ENCODE measurements around the gene CFAP70.

Gene CFAP70

DNA sequence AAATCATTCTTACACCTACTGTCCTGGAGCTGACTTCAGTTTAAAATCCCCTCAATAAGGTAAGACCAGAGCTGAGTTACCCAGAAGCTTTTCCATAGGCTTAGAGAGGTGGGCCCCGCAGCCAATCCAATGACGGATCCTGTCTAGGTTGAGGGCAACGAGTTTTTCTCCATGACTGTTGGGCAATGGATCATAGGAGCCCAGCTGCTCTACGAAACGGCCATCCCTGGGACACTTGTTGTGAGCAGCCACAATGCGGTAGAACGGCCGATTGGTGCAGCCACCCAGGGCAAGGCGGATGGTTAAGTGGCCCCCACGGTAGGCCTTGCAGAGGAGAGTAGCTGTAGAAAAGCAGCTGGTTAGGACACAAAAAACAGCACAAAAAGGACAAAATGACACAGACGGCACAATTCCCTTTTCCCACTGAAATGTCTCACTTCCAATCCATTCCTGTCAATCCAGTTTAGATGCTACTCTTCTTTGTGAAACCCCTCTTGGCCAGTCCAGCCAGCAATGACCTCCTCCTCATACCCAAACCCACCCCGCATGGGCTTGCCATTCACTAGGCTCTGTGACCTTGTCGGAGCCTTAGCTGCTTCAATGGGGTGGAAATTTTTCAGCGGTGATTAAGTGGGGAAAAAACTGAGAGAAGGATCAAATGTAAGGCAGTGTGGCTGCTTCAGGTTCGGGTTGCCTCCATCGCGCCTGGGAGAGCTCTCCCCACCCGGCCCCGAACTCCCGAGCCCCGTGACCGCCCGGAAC is 106.8 kb downstream of the CFAP70 start:
- DNase-seq: no peak

DNA sequence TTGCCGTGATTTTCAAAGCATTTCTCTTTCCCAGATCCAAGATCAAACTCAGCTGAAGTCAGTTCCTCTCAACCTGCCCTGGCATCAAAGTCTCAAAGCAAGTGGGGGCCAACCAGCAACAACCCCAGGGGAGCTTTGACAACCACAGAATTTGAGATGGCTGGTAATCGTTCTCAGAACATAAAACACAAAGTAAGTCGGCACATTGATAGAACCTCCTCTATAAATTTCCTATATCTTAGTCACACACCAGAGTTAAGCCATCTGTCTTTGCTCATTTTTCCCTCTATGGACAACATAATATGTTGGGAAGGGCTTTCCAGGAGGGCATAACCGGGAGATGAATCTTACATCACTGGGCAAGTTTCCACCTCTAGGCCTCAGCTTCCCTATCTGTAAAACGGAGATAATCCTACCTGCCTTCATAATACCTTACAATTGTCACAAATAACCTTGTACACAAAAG is 110.4 kb downstream of the CFAP70 start:
- no peak for DNase-seq

DNA sequence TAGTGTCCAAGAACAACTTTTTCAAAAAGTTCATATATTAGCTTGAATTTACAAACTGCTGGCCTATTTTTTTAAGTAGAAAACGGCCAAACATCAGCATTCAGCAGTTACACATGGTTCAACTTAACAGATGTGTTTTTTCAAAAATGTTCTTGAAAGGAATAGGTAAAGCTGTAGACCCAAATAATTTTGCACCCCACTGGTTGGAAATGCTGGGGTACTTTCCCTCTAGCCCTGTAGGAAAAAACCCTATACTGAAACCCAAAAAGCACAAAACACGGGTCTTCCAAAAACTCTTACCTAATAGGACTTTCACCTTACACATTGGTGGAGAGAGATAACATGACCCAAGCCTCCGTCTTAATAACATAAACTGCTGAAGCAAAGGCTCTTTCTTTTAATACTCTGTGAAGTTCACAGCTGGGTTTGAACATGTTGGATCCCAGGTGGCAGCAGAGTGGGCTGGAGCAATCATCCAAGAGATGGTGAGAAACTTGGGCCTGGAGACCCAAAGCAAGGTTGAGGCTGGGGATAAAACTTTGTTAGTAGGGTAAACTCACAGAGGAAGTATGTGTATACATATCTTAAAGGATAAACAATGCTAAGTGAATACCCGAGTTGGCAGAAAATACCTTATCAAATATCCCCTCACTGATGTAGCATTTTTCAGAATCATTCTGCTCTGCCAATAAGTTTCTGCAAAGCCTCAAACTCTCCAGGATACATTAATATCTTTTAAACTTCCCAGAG is 111.0 kb downstream of the CFAP70 start:
- DNase-seq: no peak

DNA sequence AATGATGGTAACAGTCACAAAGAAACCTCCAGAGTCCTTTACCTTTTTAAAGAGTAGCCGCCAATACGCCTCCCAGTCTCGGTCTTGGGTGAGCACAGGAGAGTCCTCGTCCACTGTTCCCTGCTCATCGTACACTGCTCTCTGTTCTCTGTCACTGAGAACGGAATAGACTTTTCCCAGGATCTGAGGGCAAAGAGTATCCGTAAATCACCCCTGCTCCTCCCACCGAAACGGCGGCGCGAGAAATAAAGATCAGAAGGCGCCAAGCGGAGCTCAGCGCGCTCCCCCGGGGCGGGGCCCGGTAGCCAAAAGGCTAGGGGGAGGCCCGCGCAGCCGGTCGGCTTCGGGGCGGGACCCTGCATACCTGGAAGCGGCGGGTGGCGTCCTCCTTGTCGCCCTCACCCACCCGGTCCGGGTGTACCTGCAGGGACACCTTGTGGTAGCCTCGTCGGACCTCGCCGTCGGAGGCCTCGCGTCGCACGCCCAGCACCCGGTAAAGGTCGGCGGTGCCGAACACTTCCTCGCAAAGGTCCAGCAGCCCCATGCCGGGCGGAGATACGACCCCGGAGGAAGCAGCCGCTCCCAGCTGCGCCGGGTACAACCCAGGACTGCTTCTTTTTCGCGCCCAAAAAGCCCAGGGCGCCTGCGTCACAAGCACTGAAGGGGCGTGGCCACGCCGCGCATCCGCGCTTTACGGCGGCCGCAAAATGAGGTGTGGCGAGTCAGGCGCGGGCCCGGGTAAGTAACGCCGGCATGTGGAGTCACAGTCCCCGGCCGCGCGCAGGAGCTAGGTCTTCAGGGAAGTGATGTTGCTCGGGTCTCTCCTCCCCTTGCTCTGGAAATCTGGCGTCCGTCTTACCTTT is 111.8 kb downstream of the CFAP70 start, which contains the start of gene DNAJC9:
Gene DNAJC9 (minus strand): TSS at position 610 of the 863 bp plus-strand sequence. CDS start 66 bp downstream, at position 544.
- DNase-seq: peak; percentile 84

DNA sequence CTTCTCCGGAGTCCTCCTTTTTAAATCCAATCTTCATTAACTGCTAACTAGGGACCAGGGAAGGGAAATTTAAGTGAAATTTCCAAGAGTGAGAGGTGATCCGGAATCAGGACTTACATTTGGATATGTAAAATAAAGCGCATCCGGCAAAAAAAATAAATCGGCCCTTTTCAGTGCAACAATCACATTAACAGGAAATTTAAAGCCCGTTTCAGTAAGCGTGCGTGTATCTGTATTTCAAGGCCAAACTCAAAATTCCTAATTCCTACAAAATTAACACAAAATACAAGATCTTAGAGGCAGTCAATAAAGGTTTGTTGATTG is 112.4 kb downstream of the CFAP70 start:
- no peak for DNase-seq

DNA sequence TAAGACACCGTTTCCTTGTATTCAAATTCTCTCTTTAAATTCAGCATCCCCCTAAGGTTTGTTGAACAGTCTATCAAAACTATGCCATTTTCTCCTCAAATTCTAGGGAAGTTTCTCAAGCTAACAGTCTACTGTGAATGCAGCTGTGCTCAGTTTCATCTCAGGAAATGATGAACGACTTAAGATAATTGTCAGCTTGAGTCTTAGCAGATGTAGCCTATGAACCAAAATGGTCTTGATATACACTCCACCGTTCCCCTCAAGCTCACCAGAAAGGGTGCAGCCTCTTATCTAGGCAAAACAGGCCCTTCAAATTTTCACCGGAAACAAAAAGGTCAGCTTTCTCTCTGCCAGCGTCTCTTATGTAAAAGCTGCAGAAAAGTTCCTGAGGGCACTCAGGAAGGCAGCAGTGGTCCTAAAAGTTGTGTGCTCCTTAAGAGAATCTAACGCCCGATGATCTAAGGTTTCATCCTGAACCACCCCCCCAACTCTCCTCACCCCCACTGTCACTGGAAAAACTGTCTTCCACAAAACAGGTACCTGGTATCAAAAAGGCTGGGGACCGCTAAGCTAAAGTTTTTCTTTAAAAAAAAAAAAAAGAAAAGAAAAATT is 113.7 kb downstream of the CFAP70 start:
- no peak for DNase-seq

DNA sequence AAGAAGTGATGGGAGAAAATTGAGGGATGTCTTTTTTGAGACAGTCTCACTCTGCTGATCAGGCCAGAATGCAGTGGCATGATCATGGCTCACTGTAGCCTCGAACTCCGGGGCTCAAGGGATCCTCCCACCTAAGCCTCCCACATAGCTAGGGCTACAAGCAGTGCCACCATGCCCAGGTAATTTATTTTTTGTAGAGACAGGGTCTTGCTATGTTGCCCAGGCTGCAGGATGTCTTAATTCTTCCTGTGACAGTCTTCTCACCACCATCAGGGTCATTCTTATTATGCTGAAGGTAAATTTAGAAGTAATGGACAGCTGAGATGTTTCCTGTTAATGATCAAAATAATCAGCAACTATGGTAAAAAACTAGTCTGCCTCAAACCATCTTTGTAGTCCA is 118.8 kb downstream of the CFAP70 start:
- DNase-seq: no peak

- no peak for DNase-seq
Observed at GRCh38 chr10:73238990-73239566, 119.6 kb downstream of the CFAP70 start.

DNA sequence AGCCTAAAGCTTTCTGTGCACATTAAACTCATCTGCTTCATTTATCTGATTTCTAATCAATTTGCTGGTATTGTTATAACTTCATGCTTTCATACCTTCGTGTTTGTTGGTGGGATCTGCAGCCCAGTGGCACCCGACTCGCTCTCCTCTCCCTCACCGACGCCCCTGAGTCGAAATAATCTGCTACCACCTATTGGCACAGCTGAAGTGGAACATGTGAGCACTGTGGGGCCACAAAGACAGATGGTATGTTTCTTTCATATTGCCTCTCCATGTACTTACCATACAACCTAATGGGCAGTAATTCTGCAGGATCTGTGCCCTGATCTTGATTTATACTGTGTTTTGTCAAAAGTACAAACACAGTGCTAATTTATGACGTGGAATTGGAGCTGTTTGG is 124.0 kb downstream of the CFAP70 start:
- no peak for DNase-seq

- no peak for DNase-seq
Observed at GRCh38 chr10:73233883-73234282, 124.8 kb downstream of the CFAP70 start.

DNA sequence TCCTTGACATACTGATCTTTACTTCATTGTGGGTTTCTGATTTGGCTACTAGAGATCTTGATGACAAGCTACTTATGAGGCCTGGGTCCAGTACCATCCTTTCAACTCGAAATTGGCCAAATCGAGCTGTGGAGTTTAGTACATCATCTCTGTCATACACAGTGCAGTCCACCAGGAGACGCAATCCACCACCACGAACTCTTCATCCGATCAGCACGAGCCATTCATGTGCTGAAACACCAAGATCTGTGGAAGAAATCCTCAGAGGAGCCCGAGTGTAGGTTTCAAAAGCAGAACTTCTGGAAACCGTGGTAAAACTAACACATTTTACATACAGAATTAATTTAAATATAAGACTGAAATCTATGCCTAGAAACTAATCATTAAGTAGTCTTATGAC is 125.8 kb downstream of the CFAP70 start:
- no peak for DNase-seq

DNA sequence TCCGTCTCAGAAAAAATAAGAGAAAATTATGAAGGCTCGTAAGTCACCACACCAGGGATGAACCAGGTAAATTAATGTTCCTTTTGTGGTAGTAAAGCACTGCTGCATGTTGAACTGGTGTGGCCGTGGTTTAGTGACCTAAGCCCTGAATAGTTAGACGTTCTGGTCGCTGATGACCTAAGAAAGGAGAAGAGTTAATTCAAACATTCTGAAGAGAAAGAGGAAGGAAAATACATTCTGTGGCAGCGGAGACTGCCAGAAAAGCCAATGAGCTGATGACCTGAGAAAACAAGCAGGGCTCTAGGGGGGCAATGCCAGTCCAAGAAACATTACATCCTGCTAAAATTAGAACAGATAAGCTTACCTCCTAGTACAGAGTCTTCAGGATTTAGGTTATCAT is 129.1 kb downstream of the CFAP70 start:
- no peak for DNase-seq

- DNase-seq: no peak
Observed at GRCh38 chr10:73228247-73228646, 130.4 kb downstream of the CFAP70 start.

GRCh38 chr10:73226663-73227062 is 132.0 kb downstream of the CFAP70 start:
- no peak for DNase-seq

DNA sequence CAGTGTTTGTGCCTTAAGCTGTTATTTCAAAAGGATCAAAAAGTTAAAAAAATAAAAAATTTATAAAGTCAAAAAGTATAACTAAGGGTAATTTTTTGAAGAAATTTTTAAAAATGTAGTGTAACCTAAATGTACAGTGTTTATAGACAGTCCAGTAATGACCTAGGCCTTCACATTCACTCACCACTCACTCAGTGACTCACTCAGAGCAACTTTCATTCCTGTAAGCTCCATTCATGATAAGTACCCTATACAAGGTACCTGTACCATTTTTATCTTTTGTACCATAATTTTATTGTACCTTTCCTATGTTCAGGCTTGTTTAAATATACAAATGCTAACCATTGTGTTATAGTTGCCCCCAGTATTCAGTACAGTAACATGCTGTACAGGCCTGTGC is 133.1 kb downstream of the CFAP70 start:
- DNase-seq: no peak

DNA sequence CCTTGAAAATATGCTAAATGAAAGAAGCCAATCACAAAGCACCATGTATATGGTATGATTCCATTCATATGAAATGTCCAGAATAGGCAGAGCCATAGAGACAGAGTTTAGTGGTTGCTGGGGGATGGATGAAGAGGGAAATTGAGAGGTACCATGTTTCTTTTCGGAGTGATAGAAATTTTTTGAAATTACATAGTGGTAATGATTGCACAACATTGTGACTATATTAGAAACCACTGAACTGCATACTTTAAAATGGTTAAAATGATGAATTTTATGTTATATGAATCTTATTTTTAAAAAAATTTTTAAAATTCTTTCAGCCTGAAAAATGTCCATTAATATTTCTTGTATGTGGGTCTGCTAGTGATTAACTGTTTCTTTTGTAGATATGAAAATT is 137.7 kb downstream of the CFAP70 start:
- no peak for DNase-seq

- no peak for DNase-seq
Observed at GRCh38 chr10:73219384-73219783, 139.3 kb downstream of the CFAP70 start.

GRCh38 chr10:73218431-73219191 is 140.1 kb downstream of the CFAP70 start:
- DNase-seq: no peak

DNA sequence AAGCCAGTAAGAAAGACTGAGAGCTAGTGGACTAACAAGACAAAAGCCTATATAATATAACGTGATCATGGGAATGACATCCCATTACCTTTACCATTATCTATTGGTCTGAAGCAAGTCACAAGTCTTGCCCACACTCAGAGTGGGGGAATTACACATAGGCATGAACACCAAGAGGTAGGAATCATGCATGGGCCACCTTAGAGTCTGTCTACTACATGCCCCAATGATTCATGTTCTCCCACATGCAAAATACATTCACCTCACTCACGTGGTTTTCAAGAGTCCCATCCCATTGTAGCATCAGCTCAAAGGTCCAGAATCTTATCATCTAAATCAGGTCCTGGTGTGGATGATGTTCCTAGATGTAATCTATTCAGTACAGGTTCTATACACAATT is 141.0 kb downstream of the CFAP70 start:
- no peak for DNase-seq

DNA sequence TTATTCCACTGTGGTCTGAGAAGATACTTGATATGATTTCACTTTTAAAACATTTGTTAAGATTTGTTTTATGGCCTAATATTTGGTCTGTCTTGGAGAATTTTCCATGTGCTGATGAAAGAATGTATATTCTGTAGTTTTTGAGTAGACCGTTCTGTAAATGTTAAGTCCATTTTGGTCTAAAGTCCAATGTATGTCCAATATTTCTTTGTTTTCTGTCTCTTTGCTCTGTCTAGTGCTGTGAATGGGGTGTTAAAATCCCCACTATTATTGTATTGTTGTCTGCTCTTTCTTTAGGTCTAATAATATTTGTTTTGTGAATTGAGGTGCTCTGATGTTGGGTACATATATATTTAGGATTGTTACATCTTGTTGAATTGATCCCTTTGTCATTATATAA is 142.9 kb downstream of the CFAP70 start:
- no peak for DNase-seq

GRCh38 chr10:73211106-73211811 is 147.4 kb downstream of the CFAP70 start:
- DNase-seq: no peak
